Measurements from ENCODE around the gene ZFP69B. TPM values are rescaled to one million over a fixed set of nuclear protein-coding genes. Genes with fewer than 3 reads are reported as not detected.

ZFP69B gene
- polyA plus RNA-seq, 2 donors: 0.46 to 0.49 TPM

DNA sequence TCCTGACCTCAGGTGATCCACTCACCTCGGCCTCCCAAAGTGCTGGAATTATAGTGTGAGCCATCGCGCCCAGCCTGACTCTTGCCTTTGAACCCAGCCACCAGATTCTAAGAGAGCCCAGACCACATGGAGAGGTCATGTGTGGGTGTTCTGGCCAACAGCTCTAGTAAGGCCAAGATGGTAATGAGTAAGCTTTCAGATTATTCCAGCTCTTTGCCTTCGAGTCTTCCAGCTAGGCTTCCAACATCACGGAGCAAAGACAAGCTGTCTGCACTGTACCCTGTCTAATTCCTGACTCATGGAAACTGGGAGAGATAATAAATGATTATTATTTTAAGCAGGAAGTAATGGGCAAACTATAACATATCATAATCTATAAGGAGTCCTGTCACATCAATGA, 14.8 kb upstream of the ZFP69B start:
- Histone ChIP-seq H3K27ac (ENCODE audit: low read depth in 2 of 2, low read length in 1 of 2) (no peak overlapping the region), H3K4me3 (ENCODE audit: low read depth in 1 of 2, low read length in 2 of 2) (no peak overlapping the region), H3K27me3 (ENCODE audit: control insufficient read depth in 1 of 2, insufficient read depth in 2 of 2, low read length in 2 of 2) (no peaks in the 10 kb centered on the region), H3K36me3 (ENCODE audit: control insufficient read depth in 2 of 2, insufficient read depth in 2 of 2, low read length in 1 of 2) (no peaks in the 10 kb centered on the region), H3K4me1 (ENCODE audit: control insufficient read depth in 2 of 2, insufficient read depth in 2 of 2, low read length in 1 of 2) (no peaks in the 10 kb centered on the region), H3K9me3 (ENCODE audit: control insufficient read depth in 2 of 2, insufficient read depth in 1 of 2, low read depth in 1 of 2, low read length in 1 of 2) (no peaks in the 10 kb centered on the region)
- WGBS, 2 donors: 87% methylated on average over 5 of the region's 5 CpGs

DNA sequence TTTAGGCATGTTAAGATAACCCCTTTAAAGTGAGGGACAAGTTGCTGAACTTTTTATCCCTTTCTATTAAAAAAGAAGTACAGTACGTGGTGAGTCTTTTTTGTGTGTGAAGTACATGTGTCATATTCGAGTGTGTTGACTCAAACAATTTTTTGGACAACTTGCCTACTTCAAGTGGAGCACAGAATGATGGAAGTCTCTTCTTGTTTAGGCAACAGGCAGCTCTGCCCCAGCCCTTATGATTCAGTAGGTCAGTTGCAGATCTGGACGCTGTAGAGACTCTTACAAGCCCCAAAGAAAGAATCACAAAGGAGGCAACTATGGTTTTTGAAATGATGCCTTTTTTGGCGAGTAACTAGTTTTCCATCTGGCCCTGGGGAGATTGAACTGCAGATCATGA, 14.4 kb upstream of the ZFP69B start:
- H3K27me3 ChIP-seq (ENCODE audit: control insufficient read depth in 1 of 2, insufficient read depth in 2 of 2, low read length in 2 of 2): no peaks in the 10 kb centered on the region
- no peaks in the 10 kb centered on the region for H3K9me3 ChIP-seq (ENCODE audit: control insufficient read depth in 2 of 2, insufficient read depth in 1 of 2, low read depth in 1 of 2, low read length in 1 of 2)
- no peak overlapping the region for H3K27ac ChIP-seq (ENCODE audit: low read depth in 2 of 2, low read length in 1 of 2)
- no peaks in the 10 kb centered on the region for H3K36me3 ChIP-seq (ENCODE audit: control insufficient read depth in 2 of 2, insufficient read depth in 2 of 2, low read length in 1 of 2)
- 81 to 86% methylated on average over 4 of the region's 4 CpGs for WGBS, 2 donors
- H3K4me1 ChIP-seq (ENCODE audit: control insufficient read depth in 2 of 2, insufficient read depth in 2 of 2, low read length in 1 of 2): no peaks in the 10 kb centered on the region
- no peak overlapping the region for H3K4me3 ChIP-seq (ENCODE audit: low read depth in 1 of 2, low read length in 2 of 2)

DNA sequence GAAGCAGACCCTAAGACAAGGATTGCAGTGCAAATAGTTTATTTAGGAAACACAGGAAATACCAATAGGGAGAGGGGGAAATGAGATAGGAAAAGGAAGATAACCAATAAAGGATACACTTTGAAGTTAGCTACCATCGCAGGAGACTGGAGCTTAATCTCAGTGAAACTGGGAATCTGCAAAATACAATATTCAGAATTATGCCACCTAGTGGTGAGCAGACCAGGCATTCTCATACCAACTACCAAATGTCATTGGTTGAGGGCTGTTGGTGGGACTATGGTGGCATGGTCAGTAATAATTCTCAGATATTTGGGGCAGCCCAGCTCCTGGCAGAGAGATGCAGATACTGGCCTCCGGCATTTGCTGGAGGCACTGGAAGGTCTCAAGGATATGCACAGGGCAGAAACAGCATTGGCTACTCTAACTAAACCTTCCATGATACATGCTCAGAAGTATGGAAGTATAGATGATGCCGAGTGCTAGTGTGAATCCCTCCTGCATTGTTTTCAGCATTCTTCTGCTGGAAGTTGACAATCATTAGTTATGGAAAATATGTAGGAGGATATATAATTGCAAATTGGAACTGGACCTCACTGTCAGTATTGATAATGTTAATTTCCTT, 11.8 kb upstream of the ZFP69B start:
- no peaks in the 10 kb centered on the region for H3K27me3 ChIP-seq (ENCODE audit: control insufficient read depth in 1 of 2, insufficient read depth in 2 of 2, low read length in 2 of 2)
- no peaks in the 10 kb centered on the region for H3K36me3 ChIP-seq (ENCODE audit: control insufficient read depth in 2 of 2, insufficient read depth in 2 of 2, low read length in 1 of 2)
- H3K4me1 ChIP-seq (ENCODE audit: control insufficient read depth in 2 of 2, insufficient read depth in 2 of 2, low read length in 1 of 2): no peaks in the 10 kb centered on the region
- WGBS, 2 donors: 63 to 65% methylated on average over 3 of the region's 3 CpGs
- H3K9me3 ChIP-seq (ENCODE audit: control insufficient read depth in 2 of 2, insufficient read depth in 1 of 2, low read depth in 1 of 2, low read length in 1 of 2): no peaks in the 10 kb centered on the region
- H3K4me3 ChIP-seq (ENCODE audit: low read depth in 1 of 2, low read length in 2 of 2): no peak overlapping the region
- H3K27ac ChIP-seq (ENCODE audit: low read depth in 2 of 2, low read length in 1 of 2): no peak overlapping the region

DNA sequence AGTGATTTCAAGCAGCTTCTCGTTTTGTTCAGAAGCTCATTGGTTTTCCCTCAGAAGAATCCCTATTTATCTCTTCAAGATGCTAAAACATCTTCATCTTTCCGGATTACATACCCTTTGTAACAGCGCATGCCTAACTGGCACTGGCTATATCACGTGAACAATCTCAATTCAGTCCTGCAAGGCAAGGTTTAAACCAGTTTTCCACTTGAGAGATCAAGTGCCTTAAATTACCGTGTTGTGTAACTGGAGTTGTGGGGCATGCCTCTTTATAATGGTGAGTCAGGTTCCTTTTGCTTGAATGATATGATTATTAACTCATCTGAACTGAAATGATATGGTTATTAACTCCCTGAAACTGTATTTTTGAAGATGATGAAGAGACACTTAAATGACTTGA, 11.0 kb upstream of the ZFP69B start:
- H3K9me3 ChIP-seq (ENCODE audit: control insufficient read depth in 2 of 2, insufficient read depth in 1 of 2, low read depth in 1 of 2, low read length in 1 of 2): no peaks in the 10 kb centered on the region
- H3K4me1 ChIP-seq (ENCODE audit: control insufficient read depth in 2 of 2, insufficient read depth in 2 of 2, low read length in 1 of 2): no peaks in the 10 kb centered on the region
- no peak overlapping the region for H3K4me3 ChIP-seq (ENCODE audit: low read depth in 1 of 2, low read length in 2 of 2)
- H3K36me3 ChIP-seq (ENCODE audit: control insufficient read depth in 2 of 2, insufficient read depth in 2 of 2, low read length in 1 of 2): no peaks in the 10 kb centered on the region
- H3K27ac ChIP-seq (ENCODE audit: low read depth in 2 of 2, low read length in 1 of 2): no peak overlapping the region
- 85 to 86% methylated on average over 5 of the region's 5 CpGs for WGBS, 2 donors
- no peaks in the 10 kb centered on the region for H3K27me3 ChIP-seq (ENCODE audit: control insufficient read depth in 1 of 2, insufficient read depth in 2 of 2, low read length in 2 of 2)

DNA sequence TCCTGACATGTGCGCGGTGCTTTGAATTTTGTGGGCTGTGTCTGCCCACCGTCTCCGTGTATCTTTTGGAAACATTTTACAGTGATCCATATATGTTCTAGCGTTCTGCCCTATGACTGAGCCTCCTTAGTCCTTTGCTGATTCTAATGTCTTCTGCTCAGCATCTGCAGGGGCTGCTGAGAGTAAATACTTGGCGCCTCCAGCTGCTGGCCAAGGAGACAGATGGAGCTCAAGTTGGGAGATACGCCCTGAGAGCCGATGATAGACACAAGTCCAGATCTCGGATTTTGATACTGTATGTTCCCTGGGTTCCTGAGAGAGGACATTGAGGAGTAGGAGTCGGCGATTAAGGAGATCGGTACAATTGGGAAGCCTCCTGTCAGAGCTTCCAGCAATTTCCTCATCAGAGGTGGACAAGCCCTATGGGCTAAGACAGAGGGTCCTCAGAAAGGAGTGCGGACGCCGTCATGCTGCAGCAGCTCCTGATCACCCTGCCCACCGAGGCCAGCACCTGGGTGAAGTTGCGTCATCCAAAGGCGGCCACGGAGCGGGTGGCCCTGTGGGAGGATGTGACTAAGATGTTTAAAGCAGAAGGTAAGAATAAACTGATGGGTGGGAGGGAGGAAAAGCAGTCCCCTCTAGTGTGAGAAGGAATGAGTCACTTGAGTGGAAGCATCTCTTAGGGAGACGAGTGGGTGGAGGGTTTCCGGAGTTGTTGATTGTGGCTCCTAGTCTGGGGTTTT, 390 bp downstream of the ZFP69B start:
- WGBS, 2 donors: 21 to 23% methylated on average over 22 of the region's 22 CpGs
- no peaks in the 10 kb centered on the region for H3K4me1 ChIP-seq (ENCODE audit: control insufficient read depth in 2 of 2, insufficient read depth in 2 of 2, low read length in 1 of 2)
- H3K36me3 ChIP-seq (ENCODE audit: control insufficient read depth in 2 of 2, insufficient read depth in 2 of 2, low read length in 1 of 2): no peaks in the 10 kb centered on the region
- H3K9me3 ChIP-seq (ENCODE audit: control insufficient read depth in 2 of 2, insufficient read depth in 1 of 2, low read depth in 1 of 2, low read length in 1 of 2): peaks cover 0 to 2% of the 10 kb centered on the region in 2 donors
- H3K27me3 ChIP-seq (ENCODE audit: control insufficient read depth in 1 of 2, insufficient read depth in 2 of 2, low read length in 2 of 2): no peaks in the 10 kb centered on the region
- peak overlapping the region; percentile 74 to 76 for H3K4me3 ChIP-seq (ENCODE audit: low read depth in 1 of 2, low read length in 2 of 2)
- peak overlapping the region in 1 of 2 donors; percentile 81 for H3K27ac ChIP-seq (ENCODE audit: low read depth in 2 of 2, low read length in 1 of 2)

DNA sequence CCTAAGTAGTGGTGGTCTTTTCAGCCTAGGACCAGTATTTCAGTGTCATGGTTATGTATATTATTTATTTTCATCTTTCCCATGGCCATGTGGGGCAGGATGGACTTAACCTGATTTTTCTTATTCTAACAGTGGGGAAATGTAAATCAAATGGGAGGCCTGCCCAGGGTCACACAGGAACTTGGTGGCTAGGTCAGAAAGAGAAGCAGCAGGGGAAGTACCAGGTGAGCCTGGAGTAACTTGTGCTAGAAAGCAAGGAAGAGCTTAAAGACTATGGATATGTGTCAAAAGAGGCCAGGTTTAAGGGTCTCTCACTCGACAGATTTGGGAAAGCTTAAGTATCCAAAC, 936 bp downstream of the ZFP69B start:
- H3K4me3 ChIP-seq (ENCODE audit: low read depth in 1 of 2, low read length in 2 of 2): no peak overlapping the region
- no peaks in the 10 kb centered on the region for H3K36me3 ChIP-seq (ENCODE audit: control insufficient read depth in 2 of 2, insufficient read depth in 2 of 2, low read length in 1 of 2)
- no peak overlapping the region for H3K27ac ChIP-seq (ENCODE audit: low read depth in 2 of 2, low read length in 1 of 2)
- H3K27me3 ChIP-seq (ENCODE audit: control insufficient read depth in 1 of 2, insufficient read depth in 2 of 2, low read length in 2 of 2): no peaks in the 10 kb centered on the region
- peaks cover 0 to 2% of the 10 kb centered on the region in 2 donors for H3K9me3 ChIP-seq (ENCODE audit: control insufficient read depth in 2 of 2, insufficient read depth in 1 of 2, low read depth in 1 of 2, low read length in 1 of 2)
- 81 to 91% methylated on average over 1 of the region's 1 CpG for WGBS, 2 donors
- H3K4me1 ChIP-seq (ENCODE audit: control insufficient read depth in 2 of 2, insufficient read depth in 2 of 2, low read length in 1 of 2): no peaks in the 10 kb centered on the region

DNA sequence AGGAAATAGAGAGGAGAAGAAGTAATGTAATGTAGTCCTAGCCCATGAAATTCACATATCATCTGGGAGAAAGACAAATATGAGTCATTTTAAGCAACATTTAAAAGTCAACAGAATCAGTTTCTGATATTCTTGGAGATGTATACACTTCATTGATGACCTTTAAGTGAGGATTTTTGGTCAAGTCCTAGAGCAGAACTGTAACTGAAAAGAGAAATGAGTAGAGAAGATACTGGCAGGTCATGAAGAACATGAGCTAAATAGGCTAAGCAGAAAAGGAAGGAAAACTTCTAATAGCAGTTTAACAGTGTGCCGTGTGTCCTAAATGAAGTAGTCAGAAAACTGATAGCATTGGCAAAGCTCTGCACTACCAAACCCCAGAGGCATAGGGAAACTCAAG, 4.6 kb downstream of the ZFP69B start:
- Histone ChIP-seq H3K9me3 (ENCODE audit: control insufficient read depth in 2 of 2, insufficient read depth in 1 of 2, low read depth in 1 of 2, low read length in 1 of 2) (peaks cover 0 to 4% of the 10 kb centered on the region in 2 donors), H3K27me3 (ENCODE audit: control insufficient read depth in 1 of 2, insufficient read depth in 2 of 2, low read length in 2 of 2) (no peaks in the 10 kb centered on the region), H3K4me3 (ENCODE audit: low read depth in 1 of 2, low read length in 2 of 2) (no peak overlapping the region), H3K4me1 (ENCODE audit: control insufficient read depth in 2 of 2, insufficient read depth in 2 of 2, low read length in 1 of 2) (no peaks in the 10 kb centered on the region), H3K27ac (ENCODE audit: low read depth in 2 of 2, low read length in 1 of 2) (no peak overlapping the region), H3K36me3 (ENCODE audit: control insufficient read depth in 2 of 2, insufficient read depth in 2 of 2, low read length in 1 of 2) (peaks cover 0 to 2% of the 10 kb centered on the region in 2 donors)
- whole genome bisulfite sequencing, 2 donors: 55 to 94% methylated on average over 1 of the region's 1 CpG

DNA sequence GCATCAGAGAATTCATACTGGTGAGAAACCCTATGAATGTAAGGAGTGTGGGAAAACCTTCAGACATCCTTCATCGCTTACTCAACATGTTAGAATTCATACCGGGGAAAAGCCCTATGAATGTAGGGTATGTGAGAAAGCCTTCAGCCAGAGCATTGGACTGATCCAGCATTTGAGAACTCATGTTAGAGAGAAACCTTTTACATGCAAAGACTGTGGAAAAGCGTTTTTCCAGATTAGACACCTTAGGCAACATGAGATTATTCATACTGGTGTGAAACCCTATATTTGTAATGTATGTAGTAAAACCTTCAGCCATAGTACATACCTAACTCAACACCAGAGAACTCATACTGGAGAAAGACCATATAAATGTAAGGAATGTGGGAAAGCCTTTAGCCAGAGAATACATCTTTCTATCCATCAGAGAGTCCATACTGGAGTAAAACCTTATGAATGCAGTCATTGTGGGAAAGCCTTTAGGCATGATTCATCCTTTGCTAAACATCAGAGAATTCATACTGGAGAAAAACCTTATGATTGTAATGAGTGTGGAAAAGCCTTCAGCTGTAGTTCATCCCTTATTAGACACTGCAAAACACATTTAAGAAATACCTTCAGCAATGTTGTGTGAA, 12.8 kb downstream of the ZFP69B start:
- Histone ChIP-seq H3K9me3 (ENCODE audit: control insufficient read depth in 2 of 2, insufficient read depth in 1 of 2, low read depth in 1 of 2, low read length in 1 of 2) (peaks cover 13 to 26% of the 10 kb centered on the region in 2 donors), H3K27ac (ENCODE audit: low read depth in 2 of 2, low read length in 1 of 2) (no peak overlapping the region), H3K36me3 (ENCODE audit: control insufficient read depth in 2 of 2, insufficient read depth in 2 of 2, low read length in 1 of 2) (peaks cover 0 to 2% of the 10 kb centered on the region in 2 donors), H3K4me1 (ENCODE audit: control insufficient read depth in 2 of 2, insufficient read depth in 2 of 2, low read length in 1 of 2) (no peaks in the 10 kb centered on the region), H3K27me3 (ENCODE audit: control insufficient read depth in 1 of 2, insufficient read depth in 2 of 2, low read length in 2 of 2) (no peaks in the 10 kb centered on the region), H3K4me3 (ENCODE audit: low read depth in 1 of 2, low read length in 2 of 2) (no peak overlapping the region)
- WGBS, 2 donors: 94 to 99% methylated on average over 3 of the region's 3 CpGs

DNA sequence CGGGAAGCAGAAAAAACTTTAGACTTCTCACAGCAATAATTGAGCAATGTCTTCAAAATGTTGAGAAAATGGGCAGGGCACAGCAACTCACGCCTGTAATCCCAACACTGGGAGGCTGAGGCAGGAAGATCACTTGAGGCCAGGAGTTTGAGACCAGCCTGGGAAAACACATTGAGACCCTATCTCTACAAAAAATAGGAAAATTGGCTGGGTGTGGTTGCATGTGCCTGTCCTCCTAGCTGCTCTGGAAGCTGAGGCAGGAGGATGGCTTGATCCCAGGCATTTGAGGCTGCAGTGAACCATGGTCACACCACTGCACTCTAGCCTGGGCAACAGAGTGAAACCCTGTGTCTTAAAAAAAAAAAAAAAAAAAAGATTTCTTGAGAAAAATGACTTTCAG, 19.1 kb downstream of the ZFP69B start:
- peaks cover 9 to 12% of the 10 kb centered on the region in 2 donors for H3K9me3 ChIP-seq (ENCODE audit: control insufficient read depth in 2 of 2, insufficient read depth in 1 of 2, low read depth in 1 of 2, low read length in 1 of 2)
- H3K4me3 ChIP-seq (ENCODE audit: low read depth in 1 of 2, low read length in 2 of 2): no peak overlapping the region
- H3K27ac ChIP-seq (ENCODE audit: low read depth in 2 of 2, low read length in 1 of 2): no peak overlapping the region
- H3K36me3 ChIP-seq (ENCODE audit: control insufficient read depth in 2 of 2, insufficient read depth in 2 of 2, low read length in 1 of 2): no peaks in the 10 kb centered on the region
- no peaks in the 10 kb centered on the region for H3K4me1 ChIP-seq (ENCODE audit: control insufficient read depth in 2 of 2, insufficient read depth in 2 of 2, low read length in 1 of 2)
- no peaks in the 10 kb centered on the region for H3K27me3 ChIP-seq (ENCODE audit: control insufficient read depth in 1 of 2, insufficient read depth in 2 of 2, low read length in 2 of 2)
- 93 to 97% methylated on average over 2 of the region's 2 CpGs for WGBS, 2 donors
